Sigmoid colon (tissue), 4 donors: ENCODE data around the gene LETM1.

Experiments used
- EP300 ChIP-seq, 4 donors: sonication (generic); formaldehyde crosslinking; IDR thresholded peaks; one replicate each; pipeline ENCODE4 v1.6.1; 2017; ENCODE audit warnings: antibody characterized with exemption in 4 of 4
- POLR2A ChIP-seq, 2 donors: fragments of 450-650 bp; IDR thresholded peaks; one replicate each; pipeline ENCODE4 v1.6.1; 2016; ENCODE audit warnings: antibody characterized with exemption in 2 of 2, mild to moderate bottlenecking in 2 of 2, moderate library complexity in 2 of 2
- POLR2AphosphoS5 ChIP-seq, 4 donors: sonication (generic); formaldehyde crosslinking; IDR thresholded peaks; one replicate each; pipeline ENCODE4 v1.6.1; 2017; ENCODE audit warnings: antibody characterized with exemption in 4 of 4
- TF ChIP-seq, protein P1 (sequence below), 4 experiments: fragments of 450-650 bp in 3 of 4; fragments of 200-600 bp in 1 of 4; IDR thresholded peaks; one replicate each; pipeline ENCODE4 v1.5.1; 2016 to 2019; ENCODE audit warnings: antibody characterized with exemption in 4 of 4, mild to moderate bottlenecking in 3 of 4, moderate library complexity in 2 of 4

DNA sequence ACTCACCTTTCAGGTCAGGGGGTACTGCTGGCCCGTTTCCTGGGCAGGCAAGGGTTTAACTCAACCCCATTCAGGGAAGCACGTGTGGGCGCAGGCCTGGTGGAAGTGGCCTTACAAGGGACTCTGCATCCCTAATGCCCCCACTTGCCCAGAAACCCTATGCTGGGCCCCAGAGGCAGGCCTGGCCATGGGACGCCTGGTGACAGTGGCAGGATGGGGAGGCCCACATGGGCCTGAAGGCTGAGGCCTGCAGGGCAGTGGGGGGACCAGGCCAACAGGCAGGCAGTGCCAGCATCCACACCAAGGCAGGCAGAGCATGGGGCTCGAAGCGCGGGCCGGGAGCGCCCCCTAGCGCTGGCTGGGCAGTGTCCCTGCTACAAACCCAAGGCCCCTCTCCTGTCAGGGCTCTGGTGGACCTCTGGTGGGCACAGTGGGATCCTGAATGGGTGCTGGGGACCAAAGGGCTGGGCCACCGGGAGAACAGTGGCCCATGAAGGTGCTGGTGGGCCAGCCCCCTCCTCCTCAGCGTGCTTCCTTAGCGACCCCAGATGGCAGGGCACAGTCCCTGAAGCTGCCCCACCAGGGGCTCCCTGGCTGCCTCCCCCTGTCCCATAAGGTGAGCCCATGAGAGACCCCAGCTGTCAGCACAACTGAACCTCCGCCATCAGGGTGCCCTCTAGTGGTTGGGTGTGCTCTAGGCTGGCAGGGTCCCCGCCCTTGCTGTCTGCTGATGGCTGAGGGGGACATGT lies 46.0 kb downstream of the LETM1 start:
- TF ChIP-seq, protein P1, sequence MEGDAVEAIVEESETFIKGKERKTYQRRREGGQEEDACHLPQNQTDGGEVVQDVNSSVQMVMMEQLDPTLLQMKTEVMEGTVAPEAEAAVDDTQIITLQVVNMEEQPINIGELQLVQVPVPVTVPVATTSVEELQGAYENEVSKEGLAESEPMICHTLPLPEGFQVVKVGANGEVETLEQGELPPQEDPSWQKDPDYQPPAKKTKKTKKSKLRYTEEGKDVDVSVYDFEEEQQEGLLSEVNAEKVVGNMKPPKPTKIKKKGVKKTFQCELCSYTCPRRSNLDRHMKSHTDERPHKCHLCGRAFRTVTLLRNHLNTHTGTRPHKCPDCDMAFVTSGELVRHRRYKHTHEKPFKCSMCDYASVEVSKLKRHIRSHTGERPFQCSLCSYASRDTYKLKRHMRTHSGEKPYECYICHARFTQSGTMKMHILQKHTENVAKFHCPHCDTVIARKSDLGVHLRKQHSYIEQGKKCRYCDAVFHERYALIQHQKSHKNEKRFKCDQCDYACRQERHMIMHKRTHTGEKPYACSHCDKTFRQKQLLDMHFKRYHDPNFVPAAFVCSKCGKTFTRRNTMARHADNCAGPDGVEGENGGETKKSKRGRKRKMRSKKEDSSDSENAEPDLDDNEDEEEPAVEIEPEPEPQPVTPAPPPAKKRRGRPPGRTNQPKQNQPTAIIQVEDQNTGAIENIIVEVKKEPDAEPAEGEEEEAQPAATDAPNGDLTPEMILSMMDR (IDR thresholded peaks at IDR 0.05): peak; percentile 47 to 85 (median 76)
- no peak for TF ChIP-seq POLR2AphosphoS5 (IDR thresholded peaks at IDR 0.05)
- TF ChIP-seq POLR2A (IDR thresholded peaks at IDR 0.05): no peak
- TF ChIP-seq EP300 (IDR thresholded peaks at IDR 0.05): no peak
